IMR-90 (cell line): ENCODE measurements around the gene DEAF1.

ENCODE experiments used
- BHLHE40 ChIP-seq: fragments of 150-350 bp; IDR thresholded peaks from 2 replicates; pipeline ENCODE4 v1.6.1; 2016; ENCODE audit warnings: mild to moderate bottlenecking, low read depth, low read length
- CTCF ChIP-seq: conservative IDR thresholded peaks from 2 replicates; pipeline ENCODE4 v1.5.1; 2012; ENCODE audit warnings: mild to moderate bottlenecking, low read depth, low read length, improper control_type of control experiment
- FOS ChIP-seq: fragments of 150-350 bp; IDR thresholded peaks from 2 replicates; pipeline ENCODE4 v1.6.1; 2016; ENCODE audit warnings: low read depth, low read length
- POLR2A ChIP-seq: IDR thresholded peaks from 2 replicates; pipeline ENCODE4 v1.6.1; 2012; ENCODE audit warnings: mild to moderate bottlenecking, low read depth, low read length
- RAD21 ChIP-seq: IDR thresholded peaks from 2 replicates; pipeline ENCODE4 v1.6.1; 2012; ENCODE audit warnings: low read length, improper control_type of control experiment
- SMC3 ChIP-seq: fragments of 150-350 bp; IDR thresholded peaks from 2 replicates; pipeline ENCODE4 v1.6.1; 2016; ENCODE audit warnings: low read depth, mild to moderate bottlenecking, antibody characterized with exemption, low read length, moderate library complexity

- no peak for TF ChIP-seq CTCF
- TF ChIP-seq RAD21, result no peak
- TF ChIP-seq SMC3, result no peak
- no peak for TF ChIP-seq POLR2A
- TF ChIP-seq FOS, result no peak
- no peak for TF ChIP-seq BHLHE40
Measured at GRCh38 chr11:625636-626268, 69.3 kb downstream of the DEAF1 start.
